ENCODE data around the gene CST7.

The CST7 gene

GRCh38 chr20:24984961-24985640, 36.0 kb downstream of the CST7 start:
- no peak for DNase-seq (ENCODE audit: low read depth in 1 of 2, low spot score in 1 of 2)

DNA sequence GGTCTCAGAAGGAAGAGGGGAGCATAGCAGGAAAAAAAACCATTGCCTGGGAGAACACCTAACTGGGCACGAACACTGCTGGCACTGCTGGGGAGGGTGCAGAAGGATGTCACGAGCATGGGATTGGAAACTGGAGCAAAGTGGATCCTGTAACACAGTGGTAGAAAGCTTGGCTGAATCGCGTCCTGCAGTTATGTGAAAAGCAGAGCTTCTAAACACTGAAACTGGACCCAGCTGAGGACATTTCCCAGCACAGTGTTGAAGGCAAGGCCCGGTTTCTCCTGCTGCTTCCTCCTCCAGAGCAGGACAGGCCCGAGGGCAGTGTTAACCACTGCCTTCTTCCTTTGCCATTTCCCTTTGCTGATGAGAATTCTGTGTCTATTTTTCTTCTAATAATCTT, 36.7 kb downstream of the CST7 start:
- DNase-seq (ENCODE audit: low read depth in 1 of 2, low spot score in 1 of 2), result no peak

DNA sequence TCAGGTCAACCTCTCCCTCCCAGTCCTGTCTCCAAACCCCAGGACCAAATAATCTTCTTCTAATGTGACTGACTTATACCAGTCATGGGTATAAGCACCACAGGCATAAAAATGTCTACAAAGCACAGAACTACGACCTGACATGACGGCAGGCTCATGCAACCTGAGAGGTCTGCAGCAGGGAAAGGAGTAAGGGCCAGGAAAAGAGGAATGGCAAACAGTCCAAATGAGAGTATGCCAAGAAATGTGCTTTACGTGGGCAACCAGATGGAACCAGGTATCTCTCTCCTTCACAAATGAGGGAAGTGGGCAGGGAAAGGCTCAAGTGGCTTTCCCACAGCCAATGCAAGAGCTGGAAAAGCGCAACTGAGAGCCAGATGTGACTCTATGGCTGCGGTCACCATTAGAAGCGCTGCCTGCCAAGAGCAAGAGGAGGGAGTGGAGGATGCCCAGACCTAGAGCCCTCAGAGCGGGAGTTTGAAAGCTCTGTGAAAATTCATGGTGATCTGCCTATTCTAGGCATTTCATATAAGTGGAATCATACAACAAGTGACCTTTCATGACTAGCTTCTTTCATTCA, 37.5 kb downstream of the CST7 start:
- no peak for DNase-seq (ENCODE audit: low read depth in 1 of 2, low spot score in 1 of 2)

- no peak for DNase-seq (ENCODE audit: low read depth in 1 of 2, low spot score in 1 of 2)
Observed at GRCh38 chr20:24987244-24987643, 38.2 kb downstream of the CST7 start.

DNA sequence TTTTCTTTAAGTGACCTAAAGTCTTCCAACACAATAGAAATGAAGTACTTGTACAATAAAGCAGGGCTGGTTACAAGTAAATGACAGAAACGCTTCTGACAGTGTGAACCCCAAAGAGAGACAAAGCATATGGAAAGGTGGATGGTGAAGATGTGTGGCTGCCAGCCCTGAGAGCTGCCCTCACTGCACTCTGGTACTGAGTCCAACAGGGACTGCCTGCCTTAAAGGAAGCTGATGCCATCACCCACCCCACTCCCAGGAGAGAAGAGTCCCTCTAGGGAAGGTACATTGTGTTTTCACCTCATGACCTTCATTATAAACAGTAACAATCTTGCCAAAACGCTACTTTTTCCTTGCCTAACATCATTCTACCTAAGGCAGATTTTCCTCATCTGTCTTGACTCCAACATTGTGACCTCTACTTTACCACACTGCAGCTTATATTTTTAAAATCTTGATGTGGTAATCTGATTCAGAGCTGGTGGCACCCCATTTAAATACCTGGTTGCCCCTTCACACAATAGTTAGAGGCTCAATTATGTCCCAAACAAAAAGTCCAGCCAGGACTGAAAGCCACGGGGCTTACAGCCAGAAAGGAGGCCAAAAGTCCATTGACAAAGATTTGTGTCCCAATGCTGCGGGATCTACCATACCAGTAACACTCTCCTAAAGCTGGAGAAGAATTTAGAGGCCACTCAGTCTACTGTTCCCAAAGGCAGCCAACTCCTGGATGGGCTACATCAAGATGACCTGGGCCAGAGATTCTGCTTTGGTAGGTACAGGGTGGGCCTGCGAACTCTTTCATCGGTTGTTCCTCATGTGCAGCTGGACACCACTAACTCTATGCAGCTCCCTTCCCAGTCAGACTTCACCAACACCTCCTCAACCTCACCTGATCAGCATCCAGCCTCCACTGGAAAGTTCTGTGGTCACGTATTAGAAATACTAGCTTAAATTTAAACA, 39.1 kb downstream of the CST7 start:
- DNase-seq (ENCODE audit: low read depth in 1 of 2, low spot score in 1 of 2), result no peak

DNA sequence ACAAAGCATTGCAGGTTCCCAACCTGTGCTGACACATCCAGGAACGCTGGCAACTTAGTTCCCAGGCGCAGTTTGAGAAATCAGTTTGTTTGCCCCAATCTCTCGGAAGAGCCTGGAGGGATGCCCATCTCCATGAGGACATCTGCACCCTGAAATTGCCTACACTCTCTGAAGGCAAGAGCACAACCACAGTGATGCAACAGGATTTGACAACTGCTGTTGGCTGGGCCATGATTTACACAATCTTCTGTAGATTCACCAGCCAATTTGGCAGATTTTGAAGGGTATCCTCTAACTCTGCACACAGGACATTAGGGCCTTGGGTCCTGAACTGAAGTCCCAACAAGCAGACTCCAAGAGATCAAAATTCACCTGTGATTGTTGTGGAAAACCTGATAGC, 40.1 kb downstream of the CST7 start:
- DNase-seq (ENCODE audit: low read depth in 1 of 2, low spot score in 1 of 2), result no peak

GRCh38 chr20:24990810-24991252, 41.8 kb downstream of the CST7 start:
- no peak for DNase-seq (ENCODE audit: low read depth in 1 of 2, low spot score in 1 of 2)

DNA sequence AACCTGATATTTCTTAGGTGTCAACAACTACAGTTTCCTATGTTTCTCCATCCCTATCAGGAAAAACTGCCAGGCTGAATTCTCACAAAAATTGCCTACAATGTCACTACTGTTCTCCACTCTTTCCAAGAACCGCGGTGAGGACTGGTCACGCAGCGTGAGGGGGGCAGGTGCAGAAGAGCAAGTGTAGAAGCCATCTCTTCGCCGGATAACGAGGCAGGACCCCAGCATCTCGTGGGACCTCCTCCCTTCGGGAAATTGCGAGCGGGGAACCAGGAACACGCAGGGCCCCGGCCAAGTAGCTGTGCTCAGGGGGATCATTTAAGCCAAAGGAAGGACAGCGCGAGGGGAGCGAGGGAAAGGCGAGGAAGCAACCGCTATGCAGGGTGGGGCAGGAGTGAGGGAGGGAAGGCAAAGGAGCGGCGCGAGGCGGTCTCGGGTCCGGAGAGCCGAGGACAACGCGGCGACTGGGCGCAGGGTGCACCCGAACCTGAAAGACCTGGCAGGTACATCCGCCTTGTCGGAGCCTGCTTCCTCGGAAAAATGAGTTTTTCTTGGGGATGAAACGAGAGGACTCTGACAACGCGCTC, 42.9 kb downstream of the CST7 start:
- DNase-seq (ENCODE audit: low read depth in 1 of 2, low spot score in 1 of 2), result no peak

- DNase-seq (ENCODE audit: low read depth in 1 of 2, low spot score in 1 of 2), result peak; percentile 88 to 96
Observed at GRCh38 chr20:24992487-24993205, 43.6 kb downstream of the CST7 start, which contains the start of gene APMAP. Gene APMAP (minus strand): TSS chr20:24992751. CDS start chr20:24992688, 63 bp downstream.

DNA sequence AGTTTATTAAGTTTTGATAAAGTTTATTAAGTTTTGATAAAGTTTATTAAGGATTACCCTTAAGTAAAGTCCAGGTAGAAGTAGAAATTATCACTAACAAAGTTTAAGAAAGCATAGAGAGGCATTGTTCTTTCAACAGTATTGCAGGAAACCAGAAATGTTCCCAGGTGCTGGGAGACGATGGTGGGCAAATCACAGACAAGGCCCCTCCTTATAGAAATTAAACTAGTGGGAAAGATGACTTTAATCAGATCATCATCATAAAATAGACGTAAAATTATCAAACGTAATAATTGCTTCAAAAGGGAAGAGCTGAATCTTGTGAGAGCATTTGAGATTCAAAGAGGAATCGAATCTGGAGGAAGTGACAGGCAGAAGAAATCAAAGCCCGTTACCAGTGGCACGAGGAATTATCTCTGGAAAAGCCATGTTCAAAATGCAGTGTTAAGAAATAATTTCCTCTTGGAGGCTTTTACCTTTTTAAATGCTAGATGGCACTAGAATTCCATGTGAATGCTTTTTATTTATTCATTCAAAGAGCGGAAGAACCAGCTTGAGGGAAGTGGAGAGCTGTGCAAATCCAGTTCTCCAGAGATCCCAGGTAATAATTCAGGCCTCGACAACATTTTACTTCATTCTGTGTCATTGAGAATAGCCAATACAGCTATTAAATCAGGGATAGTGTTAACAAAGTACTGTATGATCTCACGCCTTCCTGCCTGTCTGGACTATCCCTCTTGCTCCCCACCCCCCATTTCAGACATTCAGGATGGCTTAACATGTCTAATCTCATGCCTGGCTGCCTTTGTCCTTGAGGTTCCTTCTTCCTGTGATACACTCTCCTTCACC, 44.5 kb downstream of the CST7 start:
- no peak for DNase-seq (ENCODE audit: low read depth in 1 of 2, low spot score in 1 of 2)

DNA sequence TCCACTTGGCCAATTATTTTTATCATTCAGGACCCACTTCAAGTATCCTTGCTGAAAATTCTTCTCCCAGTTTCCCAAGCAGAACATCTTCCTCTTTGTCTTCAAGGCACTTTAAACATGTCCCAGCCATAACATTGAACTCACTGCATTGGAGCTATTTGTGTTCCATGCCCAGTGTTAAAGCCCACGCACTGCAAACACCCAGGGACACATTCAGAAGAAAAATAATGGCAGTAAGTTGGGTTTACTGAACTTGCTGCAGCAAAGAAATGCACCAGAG, 45.1 kb downstream of the CST7 start:
- no peak for DNase-seq (ENCODE audit: low read depth in 1 of 2, low spot score in 1 of 2)

DNA sequence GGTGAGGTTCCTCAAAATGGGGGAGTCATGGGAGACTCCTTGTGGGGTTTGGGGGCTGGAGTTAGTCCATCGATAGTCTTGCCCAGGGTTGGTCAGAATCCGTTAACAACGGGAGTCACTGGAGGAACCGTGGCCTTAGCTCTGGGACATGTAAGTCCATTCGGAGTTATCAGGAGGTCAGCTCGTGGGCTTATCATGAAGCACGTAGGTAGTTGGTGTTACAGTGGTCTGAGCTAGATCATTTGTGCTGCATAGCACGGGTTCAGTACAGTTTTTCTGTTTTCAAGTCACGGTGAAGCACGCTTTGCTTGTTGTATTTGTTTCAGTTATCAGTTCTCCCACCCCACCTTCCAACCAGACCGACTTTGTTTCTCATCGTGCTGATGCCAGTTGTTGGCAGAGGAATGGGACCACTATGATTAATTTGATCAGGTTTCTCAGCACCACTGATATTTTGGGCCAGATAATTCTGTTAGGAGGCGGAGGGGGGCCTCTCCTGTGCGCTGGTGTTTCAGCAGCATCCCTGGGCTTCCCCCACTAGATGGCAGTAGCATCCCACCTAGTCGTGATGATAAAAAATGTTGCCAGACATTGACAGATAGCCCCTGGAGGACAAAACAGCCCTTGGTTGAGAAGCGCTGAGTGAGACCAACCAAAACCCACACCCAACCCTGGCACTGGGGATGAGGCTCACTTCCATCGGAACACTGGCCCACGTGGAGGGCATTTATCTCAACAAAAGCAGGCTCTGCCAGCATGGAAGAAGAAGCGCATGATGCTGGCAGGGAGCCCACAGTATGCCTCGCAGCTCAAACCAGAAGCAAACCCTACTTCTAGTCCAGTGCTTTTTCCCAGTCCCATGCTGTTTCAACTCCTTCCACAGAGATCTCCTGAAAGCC, 45.6 kb downstream of the CST7 start:
- peak; percentile 59 to 71 for DNase-seq (ENCODE audit: low read depth in 1 of 2, low spot score in 1 of 2)

- DNase-seq (ENCODE audit: low read depth in 1 of 2, low spot score in 1 of 2), result no peak
Observed at GRCh38 chr20:24995741-24996448, 46.8 kb downstream of the CST7 start.

- DNase-seq (ENCODE audit: low read depth in 1 of 2, low spot score in 1 of 2), result no peak
Observed at GRCh38 chr20:24996449-24997377, 47.6 kb downstream of the CST7 start.

GRCh38 chr20:24998121-24998520, 49.1 kb downstream of the CST7 start:
- no peak for DNase-seq (ENCODE audit: low read depth in 1 of 2, low spot score in 1 of 2)

GRCh38 chr20:24998631-24999445, 49.8 kb downstream of the CST7 start:
- DNase-seq (ENCODE audit: low read depth in 1 of 2, low spot score in 1 of 2), result no peak

DNA sequence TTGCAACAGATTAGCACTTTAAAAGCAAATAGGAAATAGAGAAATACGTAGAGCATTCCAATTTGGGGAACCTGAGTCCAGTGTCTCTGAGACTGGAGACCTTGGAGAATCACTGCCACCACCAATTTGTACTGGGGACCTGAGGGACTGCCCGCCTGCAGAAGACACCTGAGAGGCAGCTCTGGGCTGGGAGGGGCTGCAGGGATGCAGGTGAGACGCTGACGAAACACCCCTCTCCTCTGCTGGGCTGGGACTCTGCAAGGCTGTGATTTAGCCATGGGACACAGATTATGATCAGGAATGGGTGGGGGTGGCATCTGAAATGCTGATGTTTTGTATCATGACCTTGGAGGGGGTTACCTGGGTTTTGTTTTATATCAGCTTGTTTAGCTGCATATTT, 50.5 kb downstream of the CST7 start:
- no peak for DNase-seq (ENCODE audit: low read depth in 1 of 2, low spot score in 1 of 2)
